GM19099 (cell line): ENCODE results near the gene DLGAP5.

ENCODE experiments used
- POLR2A ChIP-seq: IDR thresholded peaks from 3 replicates; pipeline ENCODE4 v1.6.1; 2011; ENCODE audit warnings: low read depth; ENCODE audit not compliant: insufficient read length; ENCODE audit errors: extremely low read depth

DLGAP5 gene

DNA sequence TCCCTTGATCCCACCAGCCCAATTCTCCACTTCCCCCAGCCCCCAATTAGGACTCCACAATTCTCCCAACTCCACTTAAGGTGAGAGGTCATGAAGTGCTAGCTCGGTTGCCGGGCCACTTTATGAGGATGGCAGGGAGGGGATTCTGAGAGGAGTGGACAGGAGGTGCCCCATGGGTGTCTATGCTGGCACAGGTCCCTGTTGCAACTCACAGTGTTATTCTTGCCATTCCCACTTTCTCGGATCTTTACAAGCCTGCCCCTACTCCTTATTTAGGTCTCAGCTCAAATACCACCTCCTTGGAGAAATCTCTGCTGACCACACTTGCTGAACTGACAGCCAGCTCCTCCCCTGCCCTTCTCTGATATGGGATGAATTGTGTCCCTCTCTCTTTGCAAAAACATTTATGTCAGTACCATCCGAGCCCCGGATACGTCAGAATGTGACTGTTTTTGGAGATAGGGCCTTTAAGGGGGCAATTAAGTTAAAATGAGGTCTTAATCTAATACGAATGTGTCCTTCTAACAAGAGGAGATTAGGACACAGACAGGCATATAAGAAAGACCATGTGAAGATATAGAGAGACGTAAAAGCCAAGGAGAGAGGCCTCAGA lies 66.5 kb downstream of the DLGAP5 start:
- TF ChIP-seq POLR2A = no peak

DNA sequence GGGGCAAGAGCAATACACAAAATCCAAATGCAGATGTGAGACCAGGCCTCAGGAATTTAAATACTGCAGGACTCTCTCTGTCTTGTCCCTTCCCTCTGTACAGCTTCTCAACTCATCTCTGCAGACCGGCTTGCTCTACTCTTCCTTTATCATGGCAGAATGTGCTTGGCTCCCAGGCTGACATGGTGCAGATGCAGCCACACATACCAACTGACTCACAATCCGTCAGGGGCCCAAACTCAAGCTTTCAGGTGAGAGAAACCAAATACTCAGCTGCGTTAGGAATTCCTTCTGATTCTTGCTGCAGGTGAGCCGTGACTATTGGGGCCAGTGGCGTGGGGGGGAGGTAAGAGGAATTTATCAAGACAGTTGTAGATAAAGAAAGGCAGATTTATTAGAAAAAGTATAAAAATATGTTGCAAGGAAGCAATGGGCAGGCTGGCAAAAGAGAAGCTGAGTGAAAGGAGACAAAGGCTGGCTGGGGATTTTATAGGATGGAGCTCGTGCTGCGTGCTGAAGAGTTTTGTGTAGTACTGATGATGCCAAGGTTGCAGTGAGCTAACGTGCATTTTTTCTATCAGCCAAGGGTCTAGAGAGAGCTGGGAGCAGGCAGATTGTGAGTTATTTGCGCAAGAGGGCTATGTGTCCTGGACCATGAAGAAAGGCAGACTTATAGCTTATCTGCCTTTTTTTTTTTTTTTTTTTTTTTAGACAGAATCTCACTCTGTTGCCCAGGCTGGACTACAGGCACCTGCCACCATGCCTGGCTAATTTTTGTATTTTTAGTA lies 67.3 kb downstream of the DLGAP5 start:
- TF ChIP-seq POLR2A = no peak

DNA sequence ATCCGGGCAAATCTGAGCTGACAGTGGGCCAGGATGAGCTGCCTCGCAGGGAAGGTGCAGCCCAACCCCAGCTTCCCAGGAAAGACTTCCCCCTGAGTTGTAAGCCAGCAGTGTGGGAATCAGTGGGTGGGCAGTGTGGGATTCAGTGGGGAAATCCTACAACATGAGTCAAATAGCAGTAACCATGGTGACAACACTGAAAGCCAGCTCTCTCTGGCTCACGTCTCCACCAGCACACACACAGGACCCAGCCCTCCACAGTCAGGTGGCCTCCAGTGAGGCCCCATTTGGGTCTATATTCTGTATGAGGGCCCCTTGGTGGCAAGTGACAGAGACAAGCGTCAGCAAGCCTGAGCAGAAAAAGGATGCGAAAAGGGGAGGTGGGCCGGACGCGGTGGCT lies 68.3 kb downstream of the DLGAP5 start:
- TF ChIP-seq POLR2A = no peak

DNA sequence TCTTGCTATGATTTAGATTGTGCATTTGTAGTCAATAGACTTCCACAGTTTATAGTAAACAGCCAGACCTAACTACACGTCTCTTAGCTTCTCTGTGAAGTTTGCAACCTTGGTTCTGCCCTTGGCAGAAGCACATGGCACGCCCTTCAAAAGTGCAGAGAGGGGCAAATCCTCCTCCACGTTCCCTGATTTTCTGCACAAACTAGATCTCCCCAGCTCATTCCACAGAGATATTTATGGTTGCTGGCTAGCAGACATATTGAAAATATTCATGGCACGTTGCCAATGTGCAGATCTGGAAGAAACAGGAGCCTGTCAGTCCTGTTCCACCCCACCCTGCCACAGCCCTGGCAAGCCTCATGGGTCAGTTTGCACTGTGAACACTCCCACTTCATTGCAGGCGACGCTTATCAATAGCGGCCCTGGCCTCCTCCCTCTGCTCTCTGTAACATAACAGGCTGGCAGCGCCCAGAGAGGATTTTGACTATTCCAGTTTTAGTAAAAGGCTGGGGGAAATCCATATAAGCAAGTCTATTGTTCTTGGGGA lies 68.9 kb downstream of the DLGAP5 start:
- no peak for TF ChIP-seq POLR2A

DNA sequence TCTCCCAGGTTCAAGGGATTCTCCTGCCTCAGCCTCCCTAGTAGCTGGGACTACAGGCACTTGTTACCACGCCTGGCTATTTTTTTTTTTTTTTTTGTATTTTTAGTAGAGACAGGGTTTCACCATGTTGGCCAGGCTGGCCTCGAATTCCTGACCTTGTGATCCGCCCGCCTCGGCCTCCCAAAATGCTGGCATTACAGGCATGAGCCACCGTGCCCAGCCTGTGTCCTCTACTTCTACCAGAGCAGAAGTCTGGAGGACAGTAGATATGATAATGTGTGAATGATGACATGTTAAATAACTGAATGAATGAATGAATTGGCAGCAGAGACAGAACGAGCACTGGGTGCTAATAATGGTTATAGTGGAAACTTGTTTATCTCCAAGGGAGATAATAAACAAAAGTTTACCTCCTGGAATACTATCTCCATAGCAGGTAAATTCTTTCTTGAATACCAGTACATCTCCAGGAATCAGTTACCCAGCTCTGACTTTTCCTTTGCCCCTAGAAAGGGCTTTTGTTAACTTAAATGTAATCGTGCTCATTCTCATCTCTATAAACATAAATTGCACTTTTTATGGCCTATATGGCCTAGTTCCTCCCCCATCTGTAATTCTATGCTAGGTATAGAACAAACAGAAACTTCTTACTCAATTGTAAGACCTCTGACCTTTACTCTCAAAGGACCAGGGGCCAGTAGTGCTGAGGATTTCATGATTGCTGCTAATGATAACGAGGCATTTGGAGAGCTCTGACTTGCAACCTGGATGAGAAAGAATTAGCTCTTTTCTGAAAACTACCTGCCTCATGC lies 69.6 kb downstream of the DLGAP5 start:
- no peak for TF ChIP-seq POLR2A

DNA sequence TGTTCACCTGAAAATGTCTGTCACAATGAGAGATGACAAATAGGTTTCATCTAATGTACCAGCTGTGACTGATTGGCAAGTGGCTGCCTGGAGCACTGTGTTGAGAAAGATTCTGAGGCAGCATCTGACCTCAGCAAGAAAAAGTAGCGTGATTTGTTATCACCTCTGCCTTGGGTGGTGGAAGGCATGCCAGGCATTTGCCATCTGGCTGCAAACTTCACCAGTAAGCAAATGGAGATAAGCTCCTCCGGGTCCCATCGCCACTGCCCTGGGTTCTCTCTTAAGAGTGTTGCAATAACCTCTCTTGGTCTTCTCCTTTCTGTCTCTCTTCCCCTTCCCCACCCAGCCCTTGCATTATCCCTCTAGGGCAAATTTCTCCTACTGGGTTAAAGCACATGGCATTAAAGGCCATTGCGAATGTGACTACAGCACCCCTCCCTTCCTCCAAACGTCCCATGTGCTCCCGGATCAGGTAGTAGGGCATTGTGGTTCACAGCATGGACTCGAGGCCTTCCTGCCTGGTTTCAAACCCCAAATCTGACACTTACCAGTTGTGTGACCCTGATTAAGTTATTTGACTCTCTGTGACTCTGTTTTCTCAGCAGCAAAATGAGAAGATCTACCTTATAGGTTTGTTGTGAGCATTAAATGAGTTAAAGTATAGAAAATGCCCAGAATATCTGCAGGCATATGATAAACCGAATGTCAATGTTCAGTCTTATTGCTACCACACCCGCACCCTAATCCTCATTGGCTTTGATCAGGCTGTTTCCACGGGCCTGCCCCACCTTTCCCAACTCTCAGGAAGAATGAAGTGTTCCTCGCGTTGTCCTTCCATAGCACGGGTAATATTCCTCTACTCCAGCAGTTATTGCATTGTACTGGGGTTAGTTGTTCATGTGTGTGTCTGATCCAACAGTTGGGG lies 70.6 kb downstream of the DLGAP5 start:
- TF ChIP-seq POLR2A = no peak

DNA sequence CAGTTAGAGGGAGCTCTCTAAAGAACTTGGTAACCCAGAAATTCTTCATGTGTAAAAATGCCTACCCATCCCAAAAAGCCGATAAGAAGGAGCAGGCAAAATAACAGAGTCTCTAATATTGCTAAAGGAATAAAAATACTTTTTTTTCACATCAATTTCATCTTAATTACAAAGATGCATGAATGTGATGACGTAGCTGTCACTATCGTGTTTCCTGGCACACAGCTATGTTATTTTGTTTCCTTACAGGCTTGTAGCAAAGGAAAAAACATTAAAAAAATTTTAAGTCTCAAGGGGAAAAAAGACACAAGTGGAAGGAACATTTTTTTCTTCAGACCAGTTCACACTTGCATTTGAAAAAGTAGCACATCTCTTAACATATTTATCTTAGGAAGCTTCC lies 72.6 kb downstream of the DLGAP5 start:
- no peak for TF ChIP-seq POLR2A

DNA sequence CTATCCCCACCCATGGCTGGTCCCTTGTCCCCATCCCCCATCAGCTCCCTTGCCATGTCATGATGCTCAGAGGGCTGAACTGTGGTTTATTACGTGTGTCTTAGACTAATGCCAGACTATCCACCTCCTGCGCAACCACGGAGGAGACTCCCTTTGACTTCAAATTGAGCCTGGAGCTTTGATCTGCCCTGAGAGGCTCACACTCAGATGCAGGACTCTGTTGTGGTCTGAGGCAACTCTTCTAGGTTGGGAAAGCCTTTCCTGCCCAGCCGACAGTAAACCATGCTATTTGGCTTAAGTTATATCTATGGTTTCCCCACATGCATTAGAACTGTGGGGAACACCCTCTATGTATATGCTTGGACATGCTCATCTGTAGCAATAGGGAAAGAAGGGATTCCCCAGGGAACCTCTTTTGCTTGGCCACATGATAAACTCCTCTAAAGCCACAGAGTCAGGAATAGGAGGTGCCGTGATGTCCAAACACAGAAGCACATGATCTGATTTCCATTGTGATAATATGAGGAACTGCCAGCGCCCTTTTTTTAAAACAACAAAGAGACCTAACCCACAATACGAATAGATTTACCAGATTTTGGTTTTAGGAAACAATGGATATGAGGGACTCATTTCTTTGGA lies 73.5 kb downstream of the DLGAP5 start:
- no peak for TF ChIP-seq POLR2A

DNA sequence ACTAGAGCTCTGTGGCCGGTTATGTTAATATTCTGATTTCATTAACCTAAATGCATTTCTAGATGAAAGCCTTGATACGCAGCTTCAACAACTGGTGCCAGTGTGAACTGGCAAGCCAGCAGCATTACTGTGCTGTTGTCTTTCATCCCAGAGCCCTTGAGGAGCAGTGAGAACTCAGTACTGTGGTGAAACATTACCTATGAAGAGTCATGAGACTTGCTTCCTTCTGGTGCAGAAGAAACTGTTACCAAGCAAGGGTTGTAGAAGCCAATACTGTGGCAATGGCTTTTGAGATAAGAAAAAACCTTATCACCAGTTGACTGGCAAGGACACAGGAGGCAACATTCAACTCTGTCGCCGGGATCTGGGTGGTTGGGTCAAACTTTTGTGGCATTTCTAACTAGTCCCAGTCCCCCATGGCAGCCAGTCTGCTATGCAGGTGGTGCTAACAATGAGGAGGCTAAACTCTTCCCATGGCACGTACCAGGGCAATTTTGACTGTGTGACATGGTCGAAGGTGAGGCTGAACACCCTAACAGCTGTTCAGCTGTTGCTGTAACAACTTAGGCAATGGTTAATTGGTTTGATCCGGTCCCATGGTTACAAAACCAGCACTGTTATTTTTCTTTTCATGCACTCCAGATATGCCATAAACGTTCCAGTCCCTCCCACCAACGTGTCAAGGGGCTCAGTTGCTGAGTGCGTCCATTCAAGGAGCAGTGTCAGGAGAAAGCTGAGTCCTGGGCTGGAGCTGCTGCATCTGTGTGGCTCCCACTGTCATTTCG lies 74.9 kb downstream of the DLGAP5 start:
- no peak for TF ChIP-seq POLR2A

DNA sequence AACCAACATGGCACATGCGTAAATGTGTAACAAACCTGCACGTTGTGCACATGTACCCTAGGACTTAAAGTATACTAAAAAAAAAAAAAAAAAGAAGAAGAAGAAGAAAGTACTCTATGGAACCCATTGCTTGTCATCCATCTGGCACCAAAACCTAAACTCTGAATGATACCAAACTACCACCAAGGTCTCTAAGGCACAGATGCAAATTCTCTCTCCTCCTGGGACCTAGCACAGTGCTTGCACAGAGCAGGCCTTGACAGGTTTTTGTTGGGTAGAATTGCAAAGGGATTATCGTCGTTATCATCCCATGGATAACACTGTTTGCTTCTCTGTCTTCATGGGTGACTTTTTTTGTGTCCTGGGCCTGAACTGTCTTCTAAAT lies 75.5 kb downstream of the DLGAP5 start:
- TF ChIP-seq POLR2A = no peak

DNA sequence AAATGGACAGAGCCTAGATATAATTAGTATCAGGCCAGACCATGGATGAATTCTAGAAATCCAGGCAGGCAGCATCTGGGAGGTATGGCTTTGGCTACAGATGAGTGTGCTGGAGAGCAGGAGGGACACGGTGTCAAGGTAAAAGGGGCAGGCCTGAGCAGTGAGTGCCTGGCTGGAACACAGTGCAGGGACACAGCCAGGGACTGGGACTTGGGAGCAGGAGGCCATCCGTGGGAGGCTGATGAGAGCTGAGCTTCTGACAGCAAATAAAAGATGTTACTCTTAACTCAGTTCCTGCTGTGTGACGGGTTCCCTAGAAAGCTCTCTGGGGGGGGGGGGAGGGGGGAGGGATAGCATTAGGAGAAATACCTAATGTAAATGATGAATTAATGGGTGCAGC lies 75.9 kb downstream of the DLGAP5 start:
- no peak for TF ChIP-seq POLR2A

DNA sequence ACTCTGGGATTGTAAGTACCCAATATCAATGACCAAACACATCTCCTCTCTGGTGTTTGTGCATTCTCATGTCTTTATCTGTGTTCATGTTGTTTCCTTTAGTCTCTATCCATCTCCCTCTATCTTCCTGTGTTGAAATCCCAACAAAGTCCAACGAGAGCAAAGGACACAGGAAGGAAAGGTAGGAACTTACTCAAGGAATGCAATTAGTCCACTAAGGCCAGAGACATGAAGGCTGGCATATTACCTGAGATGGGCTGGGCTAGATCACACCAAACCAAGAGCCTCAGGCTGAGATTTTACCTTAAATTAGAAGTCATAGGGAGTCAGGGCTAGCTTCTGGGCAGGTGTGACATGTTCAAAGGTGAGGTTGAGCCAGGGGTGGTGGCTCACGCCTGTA lies 76.7 kb downstream of the DLGAP5 start:
- no peak for TF ChIP-seq POLR2A

DNA sequence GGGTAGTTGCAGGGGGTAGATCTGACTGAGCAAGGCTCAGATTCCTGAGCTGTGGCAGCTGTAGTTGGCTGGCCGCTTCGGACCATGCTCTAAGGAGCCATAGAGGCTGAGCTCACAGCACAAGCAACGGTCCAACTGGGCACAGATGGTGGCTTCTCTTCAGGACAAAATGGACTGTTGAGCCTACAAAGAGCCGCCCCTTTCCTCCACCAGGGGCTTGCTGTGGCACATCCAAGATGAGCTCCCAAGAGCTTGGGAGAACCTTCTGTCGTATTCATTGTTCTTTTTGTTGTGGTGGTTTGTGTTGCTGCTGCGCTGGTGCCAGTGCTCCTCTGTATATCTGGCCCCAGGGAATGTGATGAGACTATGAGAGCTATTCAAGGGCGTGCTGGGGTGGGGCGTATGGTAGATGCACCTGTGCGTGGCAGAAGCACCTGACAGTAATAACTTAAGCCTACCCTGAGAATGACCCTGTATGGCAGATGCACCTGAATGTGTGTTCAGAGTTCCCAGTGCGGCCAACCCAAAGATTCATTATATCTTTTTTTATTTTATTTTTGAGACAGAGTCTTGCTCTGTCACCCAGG lies 80.2 kb downstream of the DLGAP5 start:
- no peak for TF ChIP-seq POLR2A
